GM23248 (cell line): ENCODE results near the gene KSR2. TPM values are rescaled to one million over a fixed set of nuclear protein-coding genes. Genes with fewer than 3 reads are reported as not detected.

Experiments used
- DNase-seq: peaks from one replicate; pipeline ENCODE4 v3.0.0-alpha.2; 2015
- H2AFZ ChIP-seq: fragments of 200-600 bp; sonication (generic); 2 replicates; pipeline ENCODE4 v1.6.1; 2016; ENCODE audit warnings: antibody characterized with exemption
- H3F3A ChIP-seq: fragments of 200-600 bp; sonication (generic); 2 replicates; pipeline ENCODE4 v1.6.1; 2016; ENCODE audit warnings: mild to moderate bottlenecking, antibody characterized with exemption, mixed run types; ENCODE audit not compliant: insufficient read depth
- H3K27ac ChIP-seq: fragments of 200-600 bp; sonication (generic); 2 replicates; pipeline ENCODE4 v1.5.1; 2016; ENCODE audit warnings: mild to moderate bottlenecking
- H3K27me3 ChIP-seq: fragments of 200-600 bp; sonication (generic); replicated peaks from 2 replicates; pipeline ENCODE4 v1.6.1; 2016; ENCODE audit warnings: mild to moderate bottlenecking; ENCODE audit not compliant: insufficient read depth
- H3K36me3 ChIP-seq: fragments of 200-600 bp; sonication (generic); 2 replicates; pipeline ENCODE4 v1.6.1; 2016; ENCODE audit warnings: low read depth, mild to moderate bottlenecking
- H3K4me1 ChIP-seq: fragments of 200-600 bp; sonication (generic); 2 replicates; pipeline ENCODE4 v1.6.1; 2016; ENCODE audit warnings: mild to moderate bottlenecking; ENCODE audit not compliant: insufficient read depth
- H3K4me2 ChIP-seq: fragments of 200-600 bp; sonication (generic); one replicate; pipeline ENCODE4 v1.6.1; 2016; ENCODE audit warnings: mild to moderate bottlenecking; ENCODE audit not compliant: unreplicated experiment
- H3K4me3 ChIP-seq: fragments of 200-600 bp; sonication (generic); 2 replicates; pipeline ENCODE4 v1.5.1; 2016; ENCODE audit warnings: mild to moderate bottlenecking
- H3K79me2 ChIP-seq: fragments of 200-600 bp; sonication (generic); 2 replicates; pipeline ENCODE4 v1.6.1; 2016; ENCODE audit warnings: mild to moderate bottlenecking; ENCODE audit not compliant: insufficient read depth
- H3K9ac ChIP-seq: fragments of 200-600 bp; sonication (generic); 2 replicates; pipeline ENCODE4 v1.6.1; 2016; ENCODE audit warnings: mild to moderate bottlenecking
- H3K9me2 ChIP-seq: fragments of 200-600 bp; sonication (generic); 2 replicates; pipeline ENCODE4 v1.6.1; 2016; ENCODE audit warnings: mixed run types, mild to moderate bottlenecking, moderate library complexity; ENCODE audit not compliant: insufficient read depth
- H3K9me3 ChIP-seq: fragments of 200-600 bp; sonication (generic); one replicate; pipeline ENCODE4 v1.6.1; 2017; ENCODE audit warnings: low read depth
- H4K20me1 ChIP-seq: fragments of 200-600 bp; sonication (generic); 2 replicates; pipeline ENCODE4 v1.6.0; 2016; ENCODE audit not compliant: insufficient read depth
- EZH2 ChIP-seq: fragments of 200-600 bp; sonication (generic); IDR thresholded peaks from 2 replicates; pipeline ENCODE4 v1.6.1; 2018; ENCODE audit warnings: antibody characterized with exemption, mild to moderate bottlenecking; ENCODE audit not compliant: insufficient read depth, poor library complexity, severe bottlenecking
- EZH2phosphoT487 ChIP-seq: fragments of 200-600 bp; sonication (generic); IDR thresholded peaks from 2 replicates; pipeline ENCODE4 v1.6.1; 2018; ENCODE audit warnings: antibody characterized with exemption, moderate library complexity, mild to moderate bottlenecking, low read depth; ENCODE audit not compliant: insufficient read depth
- WGBS, 2 experiments: methylation state at CpG; one replicate each; pipeline ENCODE4 v1.1.6; 2015 to 2017; ENCODE audit warnings: low lambda C conversion rate in 2 of 2, low coverage in 1 of 2; ENCODE audit errors: missing lambda C conversion rate in 2 of 2; 5-methylcytosine and 5-hydroxymethylcytosine counted together
- in situ Hi-C: fragments of 300-500 bp; cut with MboI; formaldehyde crosslinking; loops from 2 replicates; pipeline ENCODE4 v1.15.0; 2020
- polyA plus RNA-seq: library from polyadenylated mRNA; unstranded; fragments of >200 nt; fragmentation: Nextera tagmentation; extraction: Ambion mirVana; gene quantifications from 2 replicates; pipeline ENCODE4 v1.2.1, GENCODE V29; 2016
- total RNA-seq: library from RNA; depleted of rRNA; stranded (reverse); fragments of >200 nt; shearing (Covaris generic); gene quantifications from 2 replicates; pipeline ENCODE4 v1.2.3, GENCODE V29; 2014

The KSR2 gene
- total and polyA plus RNA-seq, 2 experiments from 2014 or later = not detected

DNA sequence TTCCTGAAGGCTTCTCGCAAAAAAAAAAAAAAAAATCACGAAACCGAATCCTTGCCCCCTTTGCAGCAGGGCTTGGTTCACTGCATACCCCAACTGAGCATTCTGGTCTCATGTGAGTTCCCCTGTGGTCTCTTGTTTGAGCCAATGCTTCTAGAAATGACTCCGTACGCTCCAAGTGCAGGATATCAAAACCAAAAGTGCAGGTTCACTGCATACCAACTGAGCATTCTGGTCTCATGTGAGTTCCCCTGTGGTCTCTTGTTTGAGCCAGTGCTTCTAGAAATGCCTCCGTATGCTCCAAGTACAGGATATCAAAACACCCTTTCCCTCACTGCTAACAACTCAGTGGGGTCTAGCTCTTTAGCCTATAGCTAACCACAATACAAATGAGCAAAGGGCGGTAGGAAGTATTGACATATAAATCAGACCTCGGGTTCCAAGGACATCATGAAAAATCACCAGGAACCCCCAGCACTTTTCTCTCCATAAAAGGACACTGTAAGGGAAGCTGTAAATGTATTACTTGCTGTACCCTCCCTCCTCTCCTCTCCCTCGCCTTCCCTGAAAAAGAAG, 401.1 kb downstream of the KSR2 start:
- Histone ChIP-seq H3K4me2 (no peak overlapping the region), H3K4me3 (no peak overlapping the region), H3K4me1 (no peaks in the 10 kb centered on the region), H3K36me3 (no peaks in the 10 kb centered on the region), H2AFZ (no peak overlapping the region), H3K9ac (no peak overlapping the region), H3K27me3 (no peaks in the 10 kb centered on the region), H4K20me1 (no peaks in the 10 kb centered on the region), H3F3A (no peaks in the 10 kb centered on the region), H3K79me2 (no peaks in the 10 kb centered on the region), H3K9me2 (no peaks in the 10 kb centered on the region), H3K9me3 (no peaks in the 10 kb centered on the region), H3K27ac (no peak overlapping the region)
- DNase-seq = no peak
- 45 to 49% methylated on average over 9 of the region's 9 CpGs for WGBS, 2 experiments
- no peak for TF ChIP-seq EZH2phosphoT487
- TF ChIP-seq EZH2 = no peak
- in situ Hi-C loops = no loop called here

DNA sequence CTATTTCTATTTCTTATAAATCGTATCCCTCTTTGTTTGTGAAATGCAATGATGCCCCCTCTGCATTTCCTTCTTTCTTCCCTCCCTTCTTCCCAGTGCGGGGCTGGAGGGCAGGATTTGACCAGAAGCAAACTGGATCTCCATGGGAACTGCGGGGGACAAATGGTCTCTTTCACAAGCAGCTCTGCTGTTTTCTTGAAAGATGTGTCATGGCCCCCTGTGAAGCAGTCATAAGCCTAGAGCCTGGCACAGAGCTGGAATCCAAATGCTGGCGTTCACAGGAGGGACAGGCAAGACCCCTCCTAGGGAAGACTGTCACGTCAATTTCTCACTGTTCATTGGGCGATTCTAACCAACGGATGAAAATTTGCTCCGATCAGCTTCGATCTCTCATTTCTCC, 403.9 kb downstream of the KSR2 start:
- Histone ChIP-seq H3F3A (no peaks in the 10 kb centered on the region), H2AFZ (no peak overlapping the region), H3K79me2 (no peaks in the 10 kb centered on the region), H3K27ac (no peak overlapping the region), H3K4me1 (no peaks in the 10 kb centered on the region), H3K36me3 (no peaks in the 10 kb centered on the region), H3K9ac (no peak overlapping the region), H3K9me3 (no peaks in the 10 kb centered on the region), H3K27me3 (no peaks in the 10 kb centered on the region), H3K4me3 (no peak overlapping the region), H4K20me1 (no peaks in the 10 kb centered on the region), H3K4me2 (no peak overlapping the region), H3K9me2 (no peaks in the 10 kb centered on the region)
- 41 to 43% methylated on average over 9 of the region's 9 CpGs for WGBS, 2 experiments
- no peak for TF ChIP-seq EZH2phosphoT487
- no peak for TF ChIP-seq EZH2
- no peak for DNase-seq
- in situ Hi-C loops = no loop called here

DNA sequence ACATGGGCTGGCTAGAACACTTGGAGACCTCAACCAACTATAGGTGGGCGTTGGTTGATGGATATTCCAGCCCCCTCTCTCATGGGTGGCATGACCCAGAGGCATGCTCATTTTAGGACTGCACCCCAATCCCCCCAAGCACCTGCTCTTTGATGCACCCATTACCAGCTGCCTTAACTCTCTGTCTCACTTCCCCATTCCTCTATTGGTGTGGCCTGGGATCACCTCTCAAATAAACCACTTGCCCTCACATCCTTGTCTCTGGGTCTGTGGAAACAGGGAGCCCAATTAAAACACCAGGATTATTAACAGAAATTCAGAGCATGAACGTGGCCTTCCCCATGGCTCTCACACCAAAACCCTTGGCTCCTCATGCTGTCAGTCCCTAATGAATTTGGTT, 405.1 kb downstream of the KSR2 start:
- no peaks in the 10 kb centered on the region for H3K27me3 ChIP-seq
- no peaks in the 10 kb centered on the region for H3K9me2 ChIP-seq
- in situ Hi-C loops = no loop called here
- H3K4me2 ChIP-seq = no peak overlapping the region
- H3K79me2 ChIP-seq = no peaks in the 10 kb centered on the region
- no peak overlapping the region for H3K4me3 ChIP-seq
- no peak overlapping the region for H2AFZ ChIP-seq
- H4K20me1 ChIP-seq = no peaks in the 10 kb centered on the region
- no peak for TF ChIP-seq EZH2
- TF ChIP-seq EZH2phosphoT487 = no peak
- whole genome bisulfite sequencing, 2 experiments = 7 to 14% methylated on average over 2 of the region's 2 CpGs
- no peak overlapping the region for H3K9ac ChIP-seq
- no peaks in the 10 kb centered on the region for H3F3A ChIP-seq
- H3K9me3 ChIP-seq = no peaks in the 10 kb centered on the region
- no peaks in the 10 kb centered on the region for H3K36me3 ChIP-seq
- H3K27ac ChIP-seq = no peak overlapping the region
- no peak for DNase-seq
- H3K4me1 ChIP-seq = no peaks in the 10 kb centered on the region

DNA sequence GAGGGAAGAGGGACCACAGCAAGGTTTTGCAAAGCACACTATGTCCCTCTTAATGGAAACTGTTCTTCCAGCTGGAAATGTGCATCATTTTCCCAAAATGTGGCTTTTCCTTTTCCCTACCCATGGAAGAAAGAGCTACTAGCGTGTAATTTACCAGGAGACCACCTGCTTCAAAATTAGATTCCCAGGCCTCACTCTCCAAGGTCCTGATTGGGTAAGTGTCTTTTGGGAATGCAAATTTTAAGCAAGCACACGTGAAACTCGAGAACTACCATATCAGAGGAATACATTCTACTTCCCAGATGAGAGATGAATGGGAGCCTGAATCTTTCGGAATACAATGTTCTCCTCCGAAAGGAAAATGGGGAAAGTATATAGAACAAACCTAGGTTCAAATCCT, 405.8 kb downstream of the KSR2 start:
- H2AFZ ChIP-seq = no peak overlapping the region
- WGBS, 2 experiments = 38% methylated on average over 5 of the region's 5 CpGs
- DNase-seq = no peak
- no peaks in the 10 kb centered on the region for H3F3A ChIP-seq
- no peak overlapping the region for H3K4me2 ChIP-seq
- H3K9me2 ChIP-seq = no peaks in the 10 kb centered on the region
- no peak overlapping the region for H3K9ac ChIP-seq
- H4K20me1 ChIP-seq = no peaks in the 10 kb centered on the region
- no peaks in the 10 kb centered on the region for H3K27me3 ChIP-seq
- no peaks in the 10 kb centered on the region for H3K36me3 ChIP-seq
- in situ Hi-C loops = no loop called here
- no peaks in the 10 kb centered on the region for H3K4me1 ChIP-seq
- H3K27ac ChIP-seq = no peak overlapping the region
- H3K9me3 ChIP-seq = no peaks in the 10 kb centered on the region
- no peaks in the 10 kb centered on the region for H3K79me2 ChIP-seq
- no peak overlapping the region for H3K4me3 ChIP-seq
- TF ChIP-seq EZH2phosphoT487 (no peak), EZH2 (no peak)

DNA sequence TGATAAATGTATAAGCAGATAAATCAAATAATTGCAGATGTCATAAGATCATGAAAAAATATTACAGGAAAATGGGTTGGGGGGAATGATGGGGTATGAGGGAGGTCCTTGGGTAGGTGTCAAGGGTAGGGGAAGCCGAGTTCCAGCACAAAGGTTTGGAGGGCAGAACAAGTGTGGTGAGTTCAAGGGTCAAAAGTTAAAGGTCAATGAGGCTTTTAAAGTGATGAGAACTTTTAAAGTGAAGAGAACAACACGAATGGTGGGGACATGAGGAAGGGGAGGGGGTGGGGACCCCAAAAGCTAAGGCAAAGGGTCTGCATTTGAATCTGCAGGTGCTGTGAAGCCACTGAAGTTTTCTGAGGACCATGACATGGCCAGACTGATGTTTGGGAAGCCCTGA, 406.8 kb downstream of the KSR2 start:
- no peak overlapping the region for H2AFZ ChIP-seq
- no peaks in the 10 kb centered on the region for H3K79me2 ChIP-seq
- H3K27me3 ChIP-seq = no peaks in the 10 kb centered on the region
- H3K27ac ChIP-seq = no peak overlapping the region
- H3K4me3 ChIP-seq = no peak overlapping the region
- WGBS, 2 experiments = 17 to 29% methylated on average over 2 of the region's 2 CpGs
- TF ChIP-seq EZH2phosphoT487 (no peak), EZH2 (no peak)
- no peaks in the 10 kb centered on the region for H3K4me1 ChIP-seq
- no peak overlapping the region for H3K9ac ChIP-seq
- H3K9me2 ChIP-seq = no peaks in the 10 kb centered on the region
- no peak overlapping the region for H3K4me2 ChIP-seq
- DNase-seq = no peak
- in situ Hi-C loops = no loop called here
- H3K36me3 ChIP-seq = no peaks in the 10 kb centered on the region
- no peaks in the 10 kb centered on the region for H3F3A ChIP-seq
- H3K9me3 ChIP-seq = no peaks in the 10 kb centered on the region
- no peaks in the 10 kb centered on the region for H4K20me1 ChIP-seq
